ENCODE measurements around the gene BACH1. TPM values are rescaled to one million over a fixed set of nuclear protein-coding genes. Genes with fewer than 3 reads are reported as not detected.

The BACH1 gene
- total RNA-seq, 1 donor, result 86.9 TPM

GRCh38 chr21:29365661-29366265 is 67.0 kb downstream of the BACH1 start:
- H3K4me3 ChIP-seq (ENCODE audit: low read depth, low read length), result no peak overlapping the region
- TF ChIP-seq CTCF (IDR thresholded peaks at IDR 0.05; ENCODE audit: insufficient read depth, low read length), result no peak
- no peak for DNase-seq (ENCODE audit: low read depth)

GRCh38 chr21:29366532-29366931 is 67.8 kb downstream of the BACH1 start:
- H3K4me3 ChIP-seq (ENCODE audit: low read depth, low read length), result no peak overlapping the region
- DNase-seq (ENCODE audit: low read depth), result no peak
- no peak for TF ChIP-seq CTCF (IDR thresholded peaks at IDR 0.05; ENCODE audit: insufficient read depth, low read length)

- TF ChIP-seq CTCF (IDR thresholded peaks at IDR 0.05; ENCODE audit: insufficient read depth, low read length), result no peak
- DNase-seq (ENCODE audit: low read depth), result no peak
- no peak overlapping the region for H3K4me3 ChIP-seq (ENCODE audit: low read depth, low read length)
Measured at GRCh38 chr21:29367335-29367734, 68.6 kb downstream of the BACH1 start.

- TF ChIP-seq CTCF (IDR thresholded peaks at IDR 0.05; ENCODE audit: insufficient read depth, low read length), result no peak
- DNase-seq (ENCODE audit: low read depth), result no peak
- H3K4me3 ChIP-seq (ENCODE audit: low read depth, low read length), result no peak overlapping the region
Measured at GRCh38 chr21:29368906-29369305, 70.2 kb downstream of the BACH1 start.

GRCh38 chr21:29371464-29371863 is 72.7 kb downstream of the BACH1 start:
- TF ChIP-seq CTCF (IDR thresholded peaks at IDR 0.05; ENCODE audit: insufficient read depth, low read length), result no peak
- DNase-seq (ENCODE audit: low read depth), result no peak
- no peak overlapping the region for H3K4me3 ChIP-seq (ENCODE audit: low read depth, low read length)

- DNase-seq (ENCODE audit: low read depth), result peak; percentile 91
- TF ChIP-seq CTCF (IDR thresholded peaks at IDR 0.05; ENCODE audit: insufficient read depth, low read length), result peak; percentile 60
- H3K4me3 ChIP-seq (ENCODE audit: low read depth, low read length), result no peak overlapping the region
Measured at GRCh38 chr21:29372063-29372802, 73.5 kb downstream of the BACH1 start.

Data from fibroblast of the aortic adventitia (primary cell).